PC-9 (cell line): ENCODE data around the gene XPC. TPM values are rescaled to one million over a fixed set of nuclear protein-coding genes. Genes with fewer than 3 reads are reported as not detected.

Experiments used
- BruUV-seq: library from RNA; stranded (reverse); fragments of 400-500 nt; replicated peaks from 2 replicates; lab custom pipeline; 2021; lab: Mats Ljungman, UMichigan
- CTCF ChIA-PET: fragments of 300-600 bp; sonication (Branson Sonifier 250); formaldehyde crosslinking; loops from one replicate; lab custom pipeline; 2022; ENCODE audit warnings: antibody characterized with exemption; lab: Charles Lee
- POLR2A ChIA-PET: fragments of 300-600 bp; sonication (Branson Sonifier 250); formaldehyde crosslinking; loops from one replicate; lab custom pipeline; 2022; ENCODE audit warnings: antibody characterized with exemption; ENCODE audit not compliant: unreplicated experiment; lab: Charles Lee
- DNase-seq, 2 experiments: peaks; one replicate each; pipeline versions ENCODE4 v3.0.0 to v3.0.0-alpha.2; 2015 to 2022; ENCODE audit warnings: mixed read lengths in 1 of 2
- H2AFZ ChIP-seq: fragments of 200-600 bp; sonication (generic); 2 replicates; pipeline ENCODE4 v1.8.1; 2017; ENCODE audit warnings: antibody characterized with exemption
- H3F3A ChIP-seq: fragments of 200-600 bp; sonication (generic); 2 replicates; pipeline ENCODE4 v1.8.1; 2017; ENCODE audit warnings: antibody characterized with exemption, mild to moderate bottlenecking, low read depth; ENCODE audit not compliant: insufficient read depth
- H3K27ac ChIP-seq: fragments of 200-600 bp; sonication (generic); 2 replicates; pipeline ENCODE4 v1.6.1; 2016; ENCODE audit warnings: mixed run types
- H3K27me3 ChIP-seq: fragments of 200-600 bp; sonication (generic); 2 replicates; pipeline ENCODE4 v1.6.1; 2016; ENCODE audit warnings: low read depth, mixed run types; ENCODE audit not compliant: insufficient read depth
- H3K36me3 ChIP-seq: fragments of 200-600 bp; sonication (generic); 2 replicates; pipeline ENCODE4 v1.6.1; 2016; ENCODE audit warnings: low read depth, mixed run types
- H3K4me1 ChIP-seq: fragments of 200-600 bp; sonication (generic); replicated peaks from 2 replicates; pipeline ENCODE4 v1.6.1; 2016; ENCODE audit warnings: mixed run types; ENCODE audit not compliant: insufficient read depth
- H3K4me2 ChIP-seq: fragments of 200-600 bp; sonication (generic); 2 replicates; pipeline ENCODE4 v1.6.1; 2017; ENCODE audit warnings: mixed run types
- H3K4me3 ChIP-seq: fragments of 200-600 bp; sonication (generic); 2 replicates; pipeline ENCODE4 v1.6.1; 2016; ENCODE audit warnings: mixed run types
- H3K79me2 ChIP-seq: fragments of 200-600 bp; sonication (generic); 2 replicates; pipeline ENCODE4 v1.6.1; 2017; ENCODE audit warnings: low read depth, mixed run types
- H3K9me2 ChIP-seq: fragments of 200-600 bp; sonication (generic); 2 replicates; pipeline ENCODE4 v1.8.1; 2017; ENCODE audit warnings: mild to moderate bottlenecking; ENCODE audit not compliant: insufficient read depth
- H3K9me3 ChIP-seq: fragments of 200-600 bp; sonication (generic); 2 replicates; pipeline ENCODE4 v1.8.1; 2016; ENCODE audit warnings: low read depth; ENCODE audit not compliant: insufficient read depth
- H4K20me1 ChIP-seq: fragments of 200-600 bp; sonication (generic); 2 replicates; pipeline ENCODE4 v1.8.1; 2017; ENCODE audit not compliant: insufficient read depth
- CTCF ChIP-seq: fragments of 200-600 bp; sonication (generic); conservative IDR thresholded peaks from 2 replicates; pipeline ENCODE4 v1.6.1; 2017; ENCODE audit warnings: mixed run types, antibody characterized with exemption, mild to moderate bottlenecking, moderate library complexity
- EZH2 ChIP-seq: fragments of 200-600 bp; sonication (generic); IDR thresholded peaks from 2 replicates; pipeline ENCODE4 v1.8.0; 2017; ENCODE audit warnings: antibody characterized with exemption, low read depth
- intact Hi-C: fragments of 100-400 bp; cut with micrococcal nuclease; formaldehyde crosslinking; loops from one replicate; pipeline ENCODE4 v1.10.0; 2022; ENCODE audit not compliant: unreplicated experiment
- total RNA-seq: library from RNA; stranded (reverse); gene quantifications from 2 replicates; pipeline ENCODE4 v1.2.3, GENCODE V29; 2021

XPC gene
- total RNA-seq, 1 experiment from 2014 or later: 27.1 TPM

DNA sequence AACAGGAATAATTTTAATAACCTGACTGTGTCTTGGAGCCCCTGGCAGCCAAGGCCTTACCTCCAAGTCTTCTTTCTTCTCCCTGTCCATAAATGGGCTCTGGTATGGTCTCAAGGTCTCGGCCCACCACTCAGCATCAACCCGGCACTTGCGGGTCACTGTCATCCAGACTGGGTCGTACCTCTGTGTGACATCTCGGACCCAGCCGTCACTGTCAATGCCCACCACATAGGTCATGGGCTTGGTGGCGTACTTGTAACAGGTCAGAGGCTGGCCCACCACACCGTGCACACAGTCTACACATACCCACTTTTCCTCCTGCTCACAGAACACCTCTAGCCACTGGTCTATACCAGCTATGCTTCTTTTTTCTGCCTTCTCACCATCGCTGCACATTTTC is 20.4 kb downstream of the XPC start:
- POLR2A ChIA-PET: interaction anchor here (0.7 kb wide), 1 partner anchor 1710 kb away, joined by 4 read pairs; no protein-coding TSS in a partner anchor
- Histone ChIP-seq H3K9me3 (no peaks in the 10 kb centered on the region; the same call in 1 of the 2 replicates), H3K4me1 (no peaks in the 10 kb centered on the region), H2AFZ (no peak overlapping the region), H3K27me3 (no peaks in the 10 kb centered on the region), H3F3A (no peaks in the 10 kb centered on the region), H3K9me2 (no peaks in the 10 kb centered on the region), H3K4me2 (no peak overlapping the region), H3K27ac (no peak overlapping the region), H3K36me3 (peaks cover 49% of the 10 kb centered on the region), H3K4me3 (no peak overlapping the region), H4K20me1 (no peaks in the 10 kb centered on the region), H3K79me2 (no peaks in the 10 kb centered on the region)
- CTCF ChIA-PET: no interaction called here
- intact Hi-C loops: no loop called here
- DNase-seq: no peak
- no TSS peak for BruUV-seq
- TF ChIP-seq EZH2 (no peak), CTCF (no peak)

DNA sequence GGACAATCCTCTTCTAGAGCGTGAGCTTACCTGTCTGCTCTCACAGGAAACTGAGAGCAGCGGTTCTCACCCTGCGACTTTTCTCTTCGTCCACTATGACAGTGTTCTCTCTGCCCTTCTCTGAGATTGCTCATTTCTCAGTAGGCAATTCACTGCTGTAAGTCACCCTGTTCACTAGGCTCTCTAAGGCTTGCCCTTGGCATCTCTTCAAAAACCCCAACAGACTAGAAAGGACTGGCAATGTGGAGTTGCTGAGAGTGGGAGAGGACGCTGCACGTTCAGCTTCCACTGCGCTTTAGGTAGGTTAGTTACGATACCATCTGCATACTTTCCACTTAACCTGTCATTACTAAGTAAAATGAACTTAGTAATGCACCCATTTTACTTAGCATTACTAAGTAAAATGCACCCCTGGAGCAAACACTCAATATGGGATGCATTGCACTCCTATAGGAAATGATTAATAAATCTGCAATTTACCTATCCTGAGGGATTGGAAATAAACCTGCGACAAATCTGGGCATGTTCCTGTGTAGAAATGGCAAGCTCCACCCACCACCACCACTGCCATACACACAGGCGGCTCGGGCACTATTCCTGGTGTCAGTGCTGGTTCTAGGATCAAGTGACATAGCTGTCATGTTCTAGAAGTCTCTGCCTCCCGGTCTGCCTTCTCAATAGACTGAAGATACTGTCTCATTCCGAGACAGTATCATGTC is 21.4 kb downstream of the XPC start:
- H3F3A ChIP-seq: no peaks in the 10 kb centered on the region
- ChIA-PET POLR2A (no interaction called here), CTCF (no interaction called here)
- H3K4me2 ChIP-seq: no peak overlapping the region
- H3K27ac ChIP-seq: no peak overlapping the region
- no peak overlapping the region for H3K4me3 ChIP-seq
- no peaks in the 10 kb centered on the region for H3K79me2 ChIP-seq
- H3K4me1 ChIP-seq: no peaks in the 10 kb centered on the region
- H2AFZ ChIP-seq: no peak overlapping the region
- no peak for TF ChIP-seq EZH2
- no peak for TF ChIP-seq CTCF
- no TSS peak for BruUV-seq
- no peaks in the 10 kb centered on the region for H3K27me3 ChIP-seq
- H3K36me3 ChIP-seq: peaks cover 40% of the 10 kb centered on the region
- intact Hi-C loops: no loop called here
- no peaks in the 10 kb centered on the region for H3K9me2 ChIP-seq
- no peaks in the 10 kb centered on the region; the same call in 1 of the 2 replicates for H3K9me3 ChIP-seq
- no peaks in the 10 kb centered on the region for H4K20me1 ChIP-seq
- DNase-seq: no peak

DNA sequence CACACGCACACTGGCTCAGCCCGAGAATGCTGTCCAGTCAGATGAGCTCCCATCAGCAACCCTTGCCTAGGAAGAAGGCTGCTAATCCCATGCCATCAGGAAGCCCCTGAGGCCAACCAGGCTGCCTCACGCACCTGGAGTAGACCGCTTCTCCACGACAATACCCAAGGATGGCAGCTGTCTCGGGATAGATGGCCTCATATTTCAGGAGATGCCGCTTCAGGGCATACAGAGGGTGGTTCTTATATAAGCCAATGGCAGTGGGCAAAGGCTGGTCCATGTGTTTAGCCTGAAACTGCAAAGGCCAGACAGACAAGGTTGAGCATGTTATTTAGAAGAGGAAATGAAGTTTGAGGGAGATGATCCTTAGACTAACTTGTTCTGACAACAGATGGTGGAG is 22.2 kb downstream of the XPC start:
- no peak overlapping the region for H3K4me3 ChIP-seq
- intact Hi-C loops: no loop called here
- H3K9me2 ChIP-seq: no peaks in the 10 kb centered on the region
- H3K27ac ChIP-seq: no peak overlapping the region
- BruUV-seq: no TSS peak
- H3K36me3 ChIP-seq: peaks cover 33% of the 10 kb centered on the region
- H3K27me3 ChIP-seq: no peaks in the 10 kb centered on the region
- H3K4me2 ChIP-seq: no peak overlapping the region
- POLR2A ChIA-PET: no interaction called here
- H3K79me2 ChIP-seq: no peaks in the 10 kb centered on the region
- DNase-seq: no peak
- no peaks in the 10 kb centered on the region for H3K9me3 ChIP-seq
- H3K4me1 ChIP-seq: no peaks in the 10 kb centered on the region
- no peaks in the 10 kb centered on the region for H3F3A ChIP-seq
- TF ChIP-seq CTCF (no peak), EZH2 (no peak)
- no peak overlapping the region for H2AFZ ChIP-seq
- no peaks in the 10 kb centered on the region for H4K20me1 ChIP-seq
- CTCF ChIA-PET: no interaction called here
